Daoy (cell line): ENCODE data around the gene CFAP107. TPM values are rescaled to one million over a fixed set of nuclear protein-coding genes. Genes with fewer than 3 reads are reported as not detected.
"Not testable (repeated sequence)": the region's sequence is repeated elsewhere in the genome, so short reads cannot be mapped to it uniquely, and the experiment has no call there.

ENCODE experiments used
- DNase-seq: peaks from one replicate; pipeline ENCODE4 v3.0.0-alpha.2; 2015; ENCODE audit warnings: low read depth
- total RNA-seq: library from RNA; depleted of rRNA; stranded (reverse); fragments of >200 nt; shearing (Covaris generic); gene quantifications from 2 replicates; pipeline ENCODE4 v1.2.3, GENCODE V29; 2014; rRNA removed

CFAP107 gene
- total RNA-seq, result not detected in 2 replicates

- DNase-seq, result no peak
These were observed at the start of gene CFAP107 for GRCh38 chr1:12745992-12746323. CFAP107 (plus strand) TSS chr1:12746200; CDS start chr1:12746431, 231 bp downstream.

GRCh38 chr1:12696658-12697057, 49.3 kb upstream of the CFAP107 start:
- no peak for DNase-seq

GRCh38 chr1:12697397-12697796, 48.6 kb upstream of the CFAP107 start:
- DNase-seq, result no peak

GRCh38 chr1:12703821-12704451, 42.1 kb upstream of the CFAP107 start:
- no peak for DNase-seq

- DNase-seq, result no peak
These were observed 39.9 kb upstream of the CFAP107 start for GRCh38 chr1:12706061-12706460.

GRCh38 chr1:12708396-12709090, 37.5 kb upstream of the CFAP107 start:
- DNase-seq, result no peak

GRCh38 chr1:12709091-12709491, 36.9 kb upstream of the CFAP107 start:
- DNase-seq, result no peak

GRCh38 chr1:12709696-12710095, 36.3 kb upstream of the CFAP107 start:
- peak; percentile 11 for DNase-seq

- no peak for DNase-seq
These were observed 34.5 kb upstream of the CFAP107 start for GRCh38 chr1:12711536-12711935.

- no peak for DNase-seq
These were observed 33.9 kb upstream of the CFAP107 start for GRCh38 chr1:12712076-12712475.

GRCh38 chr1:12712929-12713328, 33.1 kb upstream of the CFAP107 start:
- no peak for DNase-seq

- DNase-seq, result not testable (repeated sequence)
These were observed 32.3 kb upstream of the CFAP107 start for GRCh38 chr1:12713651-12714050.

GRCh38 chr1:12714710-12715475, 31.1 kb upstream of the CFAP107 start:
- DNase-seq, result no peak

- DNase-seq, result no peak
These were observed 30.0 kb upstream of the CFAP107 start, which contains the start of gene AADACL3 for GRCh38 chr1:12715896-12716437. AADACL3 (plus strand) TSS chr1:12716110; CDS start chr1:12716177, 67 bp downstream.

GRCh38 chr1:12717301-12717838, 28.6 kb upstream of the CFAP107 start:
- no peak for DNase-seq

GRCh38 chr1:12722626-12723025, 23.4 kb upstream of the CFAP107 start:
- no peak for DNase-seq

- DNase-seq, result no peak
These were observed 17.6 kb upstream of the CFAP107 start for GRCh38 chr1:12728391-12728790.

GRCh38 chr1:12730156-12730555, 15.8 kb upstream of the CFAP107 start:
- DNase-seq, result no peak

GRCh38 chr1:12731084-12731483, 14.9 kb upstream of the CFAP107 start:
- DNase-seq, result not testable (repeated sequence)

- DNase-seq, result no peak
These were observed 11.3 kb upstream of the CFAP107 start for GRCh38 chr1:12734651-12735050.

- DNase-seq, result no peak
These were observed 7.1 kb upstream of the CFAP107 start for GRCh38 chr1:12738934-12739333.

- no peak for DNase-seq
These were observed 6.4 kb upstream of the CFAP107 start for GRCh38 chr1:12739613-12740012.
